Ovary (tissue), 3 donors: ENCODE measurements around the gene PAFAH1B1.

Experiments
- POLR2A ChIP-seq: fragments of 450-650 bp; IDR thresholded peaks from one replicate; pipeline ENCODE4 v1.6.1; 2017; ENCODE audit warnings: antibody characterized with exemption, mild to moderate bottlenecking, moderate library complexity
- TF ChIP-seq, protein P1 (sequence below), 3 donors: fragments of 450-650 bp in 2 of 3; fragments of 200-600 bp in 1 of 3; IDR thresholded peaks; one replicate each; pipeline versions ENCODE4 v1.5.1 to v1.8.0; 2016 to 2022; ENCODE audit warnings: antibody characterized with exemption in 3 of 3, mild to moderate bottlenecking in 1 of 3
- donor health status: DM: no; HTN: no; CAD: no.

- TF ChIP-seq POLR2A: no peak
- TF ChIP-seq, protein P1, sequence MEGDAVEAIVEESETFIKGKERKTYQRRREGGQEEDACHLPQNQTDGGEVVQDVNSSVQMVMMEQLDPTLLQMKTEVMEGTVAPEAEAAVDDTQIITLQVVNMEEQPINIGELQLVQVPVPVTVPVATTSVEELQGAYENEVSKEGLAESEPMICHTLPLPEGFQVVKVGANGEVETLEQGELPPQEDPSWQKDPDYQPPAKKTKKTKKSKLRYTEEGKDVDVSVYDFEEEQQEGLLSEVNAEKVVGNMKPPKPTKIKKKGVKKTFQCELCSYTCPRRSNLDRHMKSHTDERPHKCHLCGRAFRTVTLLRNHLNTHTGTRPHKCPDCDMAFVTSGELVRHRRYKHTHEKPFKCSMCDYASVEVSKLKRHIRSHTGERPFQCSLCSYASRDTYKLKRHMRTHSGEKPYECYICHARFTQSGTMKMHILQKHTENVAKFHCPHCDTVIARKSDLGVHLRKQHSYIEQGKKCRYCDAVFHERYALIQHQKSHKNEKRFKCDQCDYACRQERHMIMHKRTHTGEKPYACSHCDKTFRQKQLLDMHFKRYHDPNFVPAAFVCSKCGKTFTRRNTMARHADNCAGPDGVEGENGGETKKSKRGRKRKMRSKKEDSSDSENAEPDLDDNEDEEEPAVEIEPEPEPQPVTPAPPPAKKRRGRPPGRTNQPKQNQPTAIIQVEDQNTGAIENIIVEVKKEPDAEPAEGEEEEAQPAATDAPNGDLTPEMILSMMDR (IDR thresholded peaks at IDR 0.05): no peak
Measured at GRCh38 chr17:2703181-2703580, 109.7 kb downstream of the PAFAH1B1 start.
